MCF 10A (cell line): ENCODE measurements around the gene RRAGA. TPM values are rescaled to one million over a fixed set of nuclear protein-coding genes. Genes with fewer than 3 reads are reported as not detected.

ENCODE experiments used
- BruUV-seq: library from RNA; stranded (reverse); fragments of 400-500 nt; replicated peaks from 2 replicates; lab custom pipeline; 2021; lab: Mats Ljungman, UMichigan
- CTCF ChIA-PET: fragments of 300-600 bp; sonication (Branson Sonifier 250); formaldehyde crosslinking; extraction: SDS; loops from one replicate; lab custom pipeline; 2021; ENCODE audit warnings: antibody characterized with exemption, inconsistent platforms; lab: Yijun Ruan, JAX
- POLR2A ChIA-PET: fragments of 300-600, 350-650 bp; sonication (Branson Sonifier 250); formaldehyde crosslinking; extraction: SDS; loops from one replicate; lab custom pipeline; 2020; ENCODE audit warnings: antibody characterized with exemption, inconsistent platforms; lab: Yijun Ruan, JAX
- DNase-seq: peaks from one replicate; pipeline ENCODE4 v3.0.0-alpha.2; 2018; ENCODE audit not compliant: unreplicated experiment
- H3K27ac Mint-ChIP-seq: one replicate; pipeline ENCODE4 v1.8.0; 2022; ENCODE audit warnings: mild to moderate bottlenecking, low read depth, mixed read lengths; ENCODE audit not compliant: unreplicated experiment
- H3K27me3 Mint-ChIP-seq: one replicate; pipeline ENCODE4 v1.8.0; 2022; ENCODE audit warnings: mixed read lengths; ENCODE audit not compliant: insufficient read depth, unreplicated experiment
- H3K36me3 Mint-ChIP-seq: one replicate; pipeline ENCODE4 v1.8.0; 2022; ENCODE audit warnings: mild to moderate bottlenecking, moderate library complexity, mixed read lengths; ENCODE audit not compliant: insufficient read depth, unreplicated experiment
- H3K4me1 Mint-ChIP-seq: one replicate; pipeline ENCODE4 v1.8.0; 2022; ENCODE audit warnings: mixed read lengths; ENCODE audit not compliant: insufficient read depth, unreplicated experiment
- H3K4me3 Mint-ChIP-seq: one replicate; pipeline ENCODE4 v1.8.0; 2022; ENCODE audit warnings: mild to moderate bottlenecking, moderate library complexity, mixed read lengths; ENCODE audit not compliant: unreplicated experiment
- H3K9me3 Mint-ChIP-seq: one replicate; pipeline ENCODE4 v1.8.0; 2022; ENCODE audit warnings: mixed read lengths; ENCODE audit not compliant: unreplicated experiment
- CTCF ChIP-seq: fragments of 200-600 bp; IDR thresholded peaks from one replicate; pipeline ENCODE4 v1.8.0; 2022; ENCODE audit warnings: antibody characterized with exemption, mild to moderate bottlenecking; ENCODE audit not compliant: unreplicated experiment
- intact Hi-C: fragments of 100-400 bp; cut with micrococcal nuclease; formaldehyde crosslinking; loops from 2 replicates; pipeline ENCODE4 v1.14.1; 2022
- total RNA-seq: library from RNA; stranded (reverse); gene quantifications from 2 replicates; pipeline ENCODE4 v1.2.3, GENCODE V29; 2022

RRAGA gene
- total RNA-seq, 1 experiment from 2014 or later = 44.0 TPM

- intact Hi-C loops = no loop called here
- H3K36me3 Mint-ChIP-seq = no peaks in the 10 kb centered on the region
These were observed 26.1 kb upstream of the RRAGA start for GRCh38 chr9:19023078-19023477.

GRCh38 chr9:19026375-19026774 is 22.9 kb upstream of the RRAGA start:
- no peaks in the 10 kb centered on the region for H3K9me3 Mint-ChIP-seq
- no peaks in the 10 kb centered on the region for H3K36me3 Mint-ChIP-seq
- H3K27ac Mint-ChIP-seq = no peak overlapping the region
- H3K27me3 Mint-ChIP-seq = peaks cover 15% of the 10 kb centered on the region
- intact Hi-C loops = loop anchor here (5.0 kb wide), 2 partner anchors 431 to 619 kb away; no protein-coding TSS in a partner anchor
- BruUV-seq = no TSS peak
- ChIA-PET POLR2A (no interaction called here), CTCF (interaction anchor here (0.6 to 5.5 kb wide), 14 partner anchors 9 to 1498 kb away, joined by 3 to 95 read pairs (median 4); no protein-coding TSS in a partner anchor)
- no peak for DNase-seq
- TF ChIP-seq CTCF = no peak
- H3K4me1 Mint-ChIP-seq = peaks cover 11% of the 10 kb centered on the region
- no peak overlapping the region for H3K4me3 Mint-ChIP-seq

More at GRCh38 chr9:19023078-19023477, 26.1 kb upstream of the RRAGA start:
- Mint-ChIP-seq H3K4me1 (no peaks in the 10 kb centered on the region), H3K4me3 (no peak overlapping the region), H3K27me3 (peaks cover 15% of the 10 kb centered on the region), H3K9me3 (no peaks in the 10 kb centered on the region), H3K27ac (no peak overlapping the region)
- BruUV-seq = no TSS peak
- POLR2A ChIA-PET = no interaction called here
- CTCF ChIA-PET = interaction anchor here (0.9 to 3.1 kb wide), 3 partner anchors 10 to 768 kb away, joined by 3 to 19 read pairs (median 3); no protein-coding TSS in a partner anchor
- no peak for TF ChIP-seq CTCF
- no peak for DNase-seq

GRCh38 chr9:19027825-19028224 is 21.4 kb upstream of the RRAGA start:
- ChIA-PET CTCF (interaction anchor here (0.5 to 5.5 kb wide), 32 partner anchors 12 to 1504 kb away, joined by 3 to 95 read pairs (median 4); no protein-coding TSS in a partner anchor), POLR2A (no interaction called here)
- peaks cover 14% of the 10 kb centered on the region for H3K27me3 Mint-ChIP-seq
- no peak overlapping the region for H3K27ac Mint-ChIP-seq
- BruUV-seq = no TSS peak
- H3K36me3 Mint-ChIP-seq = no peaks in the 10 kb centered on the region
- H3K4me1 Mint-ChIP-seq = peaks cover 11% of the 10 kb centered on the region
- intact Hi-C loops = loop anchor here (2.0 to 5.0 kb wide), 4 partner anchors 429 to 1497 kb away; no protein-coding TSS in a partner anchor
- TF ChIP-seq CTCF = no peak
- no peak overlapping the region for H3K4me3 Mint-ChIP-seq
- no peak for DNase-seq
- H3K9me3 Mint-ChIP-seq = no peaks in the 10 kb centered on the region

GRCh38 chr9:19028835-19029451 is 20.3 kb upstream of the RRAGA start:
- intact Hi-C loops = loop anchor here (1.0 to 5.0 kb wide), 5 partner anchors 428 to 1498 kb away; no protein-coding TSS in a partner anchor
- peak; percentile 79 for DNase-seq
- H3K4me1 Mint-ChIP-seq = peaks cover 11% of the 10 kb centered on the region
- no peaks in the 10 kb centered on the region for H3K9me3 Mint-ChIP-seq
- no peaks in the 10 kb centered on the region for H3K36me3 Mint-ChIP-seq
- POLR2A ChIA-PET = interaction anchor here (0.6 to 1.2 kb wide), 2 partner anchors 20 to 853 kb away, joined by 3 to 7 read pairs; partner anchors contain the start of gene RRAGA
- H3K27ac Mint-ChIP-seq = no peak overlapping the region
- no TSS peak for BruUV-seq
- TF ChIP-seq CTCF = peak; percentile 64
- no peak overlapping the region for H3K4me3 Mint-ChIP-seq
- H3K27me3 Mint-ChIP-seq = peaks cover 2% of the 10 kb centered on the region
- CTCF ChIA-PET = interaction anchor here (0.6 to 5.5 kb wide), 61 partner anchors 8 to 1502 kb away, joined by 3 to 95 read pairs (median 4); no protein-coding TSS in a partner anchor
